ENCODE results near the gene GNAI2.

DNA sequence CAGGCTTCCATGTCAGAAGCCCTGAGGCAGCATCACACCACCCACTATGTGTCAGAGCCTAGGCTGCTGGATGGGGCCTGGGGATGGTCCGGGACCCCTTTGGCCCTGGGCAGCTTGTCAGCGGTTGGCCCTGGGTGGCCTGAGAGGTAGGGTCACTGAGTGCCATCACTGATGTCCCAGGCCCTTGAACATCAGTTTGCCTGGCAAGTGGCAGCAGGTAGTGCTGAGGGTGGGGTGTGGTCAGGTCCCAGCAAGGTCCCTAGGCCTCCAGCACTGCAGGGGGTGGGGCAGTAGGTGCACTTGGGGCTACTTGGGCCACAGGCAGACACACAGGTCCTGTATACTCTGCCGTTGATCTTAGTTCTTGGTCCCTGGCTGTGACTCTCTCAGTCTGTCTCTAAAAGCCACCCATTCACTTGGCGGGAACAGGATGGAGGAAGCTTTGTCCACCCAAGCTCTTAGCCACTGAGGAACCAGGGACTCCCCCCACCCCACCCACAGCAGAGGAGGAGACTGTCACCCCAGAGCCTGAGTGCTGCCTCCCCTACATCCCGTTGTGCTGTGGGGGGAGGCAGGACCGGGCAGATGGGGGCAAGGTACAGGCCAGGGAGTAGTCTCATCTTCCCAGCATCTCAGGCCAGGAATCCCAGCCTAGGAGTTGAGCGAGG is 5.8 kb downstream of the GNAI2 start:
- TF ChIP-seq TCF12 (IDR thresholded peaks at IDR 0.05; ENCODE audit: low read depth), result no peak
- TF ChIP-seq RAD21 (IDR thresholded peaks at IDR 0.05; ENCODE audit: low read depth), result no peak
